GM21526 (cell line): ENCODE measurements around the gene PRX.
"Not testable (repeated sequence)": the region's sequence is repeated elsewhere in the genome, so short reads cannot be mapped to it uniquely, and the experiment has no call there.

Source experiments
- ATAC-seq: cut with Tn5 transposase; IDR thresholded peaks from one replicate; pipeline ENCODE4 v1.9.1; 2021; ENCODE audit warnings: moderate library complexity; ENCODE audit not compliant: unreplicated experiment, low FRiP score

Gene PRX

GRCh38 chr19:40418040-40418439, 4.9 kb upstream of the PRX start:
- no peak for ATAC-seq

GRCh38 chr19:40417643-40417981, 4.4 kb upstream of the PRX start:
- no peak for ATAC-seq

- no peak for ATAC-seq
Measured at GRCh38 chr19:40416918-40417642, 3.9 kb upstream of the PRX start.

GRCh38 chr19:40415768-40416167, 2.6 kb upstream of the PRX start:
- no peak for ATAC-seq

- ATAC-seq: no peak
Measured at GRCh38 chr19:40414542-40415535, 1.7 kb upstream of the PRX start.

GRCh38 chr19:40412866-40413265, 312 bp downstream of the PRX start:
- ATAC-seq: no peak

- ATAC-seq: no peak
Measured at GRCh38 chr19:40411958-40412499, 1.1 kb downstream of the PRX start.

GRCh38 chr19:40411125-40411842, 1.9 kb downstream of the PRX start:
- ATAC-seq: no peak

- ATAC-seq: no peak
Measured at GRCh38 chr19:40410030-40410389, 3.2 kb downstream of the PRX start.

GRCh38 chr19:40408598-40408925, 4.6 kb downstream of the PRX start:
- ATAC-seq: not testable (repeated sequence)

GRCh38 chr19:40407714-40408597, 5.2 kb downstream of the PRX start:
- ATAC-seq: no peak

- peak; percentile 57 for ATAC-seq
Measured at GRCh38 chr19:40403262-40403984, 9.8 kb downstream of the PRX start.

GRCh38 chr19:40400559-40400958, 12.6 kb downstream of the PRX start:
- ATAC-seq: no peak

GRCh38 chr19:40398417-40399131, 14.6 kb downstream of the PRX start:
- ATAC-seq: no peak

GRCh38 chr19:40397568-40397906, 15.6 kb downstream of the PRX start:
- ATAC-seq: no peak

- ATAC-seq: no peak
Measured at GRCh38 chr19:40396886-40397567, 16.2 kb downstream of the PRX start.

- no peak for ATAC-seq
Measured at GRCh38 chr19:40395956-40396355, 17.2 kb downstream of the PRX start.

- ATAC-seq: no peak
Measured at GRCh38 chr19:40394816-40395210, 18.4 kb downstream of the PRX start.
